Measurements from ENCODE around the gene MTCL3.
A peak's percentile ranks its signal among the peaks of the same experiment; 100 is the strongest.

The MTCL3 gene

GRCh38 chr6:127554435-127555006 is 35.4 kb upstream of the MTCL3 start:
- peak; percentile 45 for TF ChIP-seq CTCF (IDR thresholded peaks at IDR 0.05; ENCODE audit: insufficient read depth, low read length, severe bottlenecking)
- Histone ChIP-seq H3K27me3 (ENCODE audit: control insufficient read depth, insufficient read depth, low read length) (no peaks in the 10 kb centered on the region), H3K36me3 (ENCODE audit: control insufficient read depth, insufficient read depth, low read length) (no peaks in the 10 kb centered on the region), H3K4me3 (ENCODE audit: low read depth, low read length) (no peak overlapping the region)
- FAIRE-seq, result no peak
- peak; percentile 57 for DNase-seq (ENCODE audit: low read depth)

- Histone ChIP-seq H3K27me3 (ENCODE audit: control insufficient read depth, insufficient read depth, low read length) (no peaks in the 10 kb centered on the region), H3K4me3 (ENCODE audit: low read depth, low read length) (no peak overlapping the region), H3K36me3 (ENCODE audit: control insufficient read depth, insufficient read depth, low read length) (no peaks in the 10 kb centered on the region)
- TF ChIP-seq CTCF (IDR thresholded peaks at IDR 0.05; ENCODE audit: insufficient read depth, low read length, severe bottlenecking), result no peak
- FAIRE-seq (no peak), DNase-seq (ENCODE audit: low read depth) (peak; percentile 70)
These were observed 31.3 kb upstream of the MTCL3 start for GRCh38 chr6:127550403-127550802.

- no peak for FAIRE-seq
- Histone ChIP-seq H3K4me3 (ENCODE audit: low read depth, low read length) (no peak overlapping the region), H3K36me3 (ENCODE audit: control insufficient read depth, insufficient read depth, low read length) (no peaks in the 10 kb centered on the region), H3K27me3 (ENCODE audit: control insufficient read depth, insufficient read depth, low read length) (no peaks in the 10 kb centered on the region)
- TF ChIP-seq CTCF (IDR thresholded peaks at IDR 0.05; ENCODE audit: insufficient read depth, low read length, severe bottlenecking), result no peak
- DNase-seq (ENCODE audit: low read depth), result peak; percentile 28
These were observed 28.9 kb upstream of the MTCL3 start for GRCh38 chr6:127547904-127548649.

GRCh38 chr6:127547215-127547614 is 28.1 kb upstream of the MTCL3 start:
- Histone ChIP-seq H3K4me3 (ENCODE audit: low read depth, low read length) (no peak overlapping the region), H3K27me3 (ENCODE audit: control insufficient read depth, insufficient read depth, low read length) (no peaks in the 10 kb centered on the region), H3K36me3 (ENCODE audit: control insufficient read depth, insufficient read depth, low read length) (no peaks in the 10 kb centered on the region)
- FAIRE-seq, result no peak
- peak; percentile 30 for TF ChIP-seq CTCF (IDR thresholded peaks at IDR 0.05; ENCODE audit: insufficient read depth, low read length, severe bottlenecking)
- no peak for DNase-seq (ENCODE audit: low read depth)

GRCh38 chr6:127539272-127539671 is 20.1 kb upstream of the MTCL3 start:
- FAIRE-seq (no peak), DNase-seq (ENCODE audit: low read depth) (peak; percentile 44)
- Histone ChIP-seq H3K4me3 (ENCODE audit: low read depth, low read length) (no peak overlapping the region), H3K36me3 (ENCODE audit: control insufficient read depth, insufficient read depth, low read length) (no peaks in the 10 kb centered on the region), H3K27me3 (ENCODE audit: control insufficient read depth, insufficient read depth, low read length) (no peaks in the 10 kb centered on the region)
- no peak for TF ChIP-seq CTCF (IDR thresholded peaks at IDR 0.05; ENCODE audit: insufficient read depth, low read length, severe bottlenecking)
